ENCODE results near the gene CNR2.
"Not testable (repeated sequence)": the region's sequence is repeated elsewhere in the genome, so short reads cannot be mapped to it uniquely, and the experiment has no call there.

CNR2 gene

DNA sequence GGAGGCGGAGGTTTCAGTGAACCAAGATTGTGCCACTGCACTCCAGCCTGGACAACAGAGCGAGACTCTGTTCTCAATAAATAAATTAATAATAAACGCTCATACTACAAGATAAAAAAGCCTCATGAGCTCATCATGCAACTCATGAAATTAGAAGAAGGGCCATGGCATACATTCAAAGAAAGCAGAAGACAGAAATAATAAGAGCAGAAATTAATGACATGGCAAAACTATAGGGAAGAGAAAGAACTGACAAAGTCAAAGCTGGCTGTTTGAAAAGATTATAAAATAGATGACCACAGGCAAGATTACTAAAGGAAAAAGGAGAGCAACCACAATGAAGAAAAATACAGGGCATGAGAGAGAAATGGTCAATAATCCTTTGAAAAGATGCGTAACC lies 30.4 kb downstream of the CNR2 start:
- DNase-seq, result no peak

DNA sequence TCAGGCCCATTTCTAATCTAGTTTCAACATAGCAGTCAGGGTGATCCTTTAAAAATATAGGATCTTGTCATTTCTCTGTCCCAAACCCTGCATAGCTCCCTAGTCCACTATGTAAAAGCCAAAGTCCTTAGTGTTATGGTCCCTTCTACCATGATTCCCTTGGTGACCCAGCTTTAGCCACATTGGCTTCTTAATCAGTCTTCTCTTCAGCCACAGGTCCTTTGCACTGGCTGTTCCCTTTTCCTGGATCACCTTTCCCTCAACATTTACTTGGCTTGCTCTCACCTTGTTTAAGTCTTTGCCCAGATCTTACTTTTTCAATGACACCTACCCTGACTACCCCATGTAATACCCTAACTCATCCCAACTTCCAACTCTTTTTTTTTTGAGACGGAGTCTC lies 33.4 kb downstream of the CNR2 start:
- no peak for DNase-seq

DNA sequence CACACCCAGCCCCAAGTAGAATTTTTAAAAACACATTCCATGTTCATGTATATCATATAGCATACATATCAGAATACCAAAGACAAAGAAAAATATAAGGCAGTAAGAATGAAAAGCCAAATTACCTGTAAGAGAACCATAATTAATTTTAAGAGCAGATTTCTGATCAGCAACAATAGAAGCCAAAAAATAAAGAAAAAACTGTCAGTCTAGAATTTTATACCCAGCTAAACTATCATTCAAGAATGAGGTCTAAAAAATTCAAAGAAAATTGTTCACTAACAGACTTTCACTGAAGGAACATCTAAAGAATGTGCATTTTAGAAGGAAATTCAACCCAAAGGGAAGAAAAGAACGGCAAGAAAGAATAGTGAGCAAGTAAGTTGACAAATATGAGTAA lies 34.5 kb downstream of the CNR2 start:
- DNase-seq, result no peak

DNA sequence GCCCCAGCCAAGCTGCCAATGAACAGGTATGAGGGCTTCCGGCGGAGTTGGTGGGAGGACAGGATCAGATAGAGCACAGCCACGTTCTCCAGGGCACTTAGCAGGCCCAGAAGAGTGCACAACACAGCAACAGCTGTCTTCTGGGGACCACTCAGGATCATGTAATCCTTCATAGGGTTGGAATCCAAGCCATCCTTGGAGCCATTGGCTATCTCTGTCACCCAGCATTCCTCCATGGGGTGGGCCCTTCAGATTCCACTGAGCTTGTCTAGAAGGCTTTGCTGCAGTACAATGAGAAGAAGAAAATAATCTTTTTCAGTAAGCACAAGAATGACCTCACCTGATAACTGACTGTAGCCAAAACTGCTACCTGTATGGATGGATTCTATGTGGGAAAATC lies 37.8 kb downstream of the CNR2 start:
- no peak for DNase-seq

DNA sequence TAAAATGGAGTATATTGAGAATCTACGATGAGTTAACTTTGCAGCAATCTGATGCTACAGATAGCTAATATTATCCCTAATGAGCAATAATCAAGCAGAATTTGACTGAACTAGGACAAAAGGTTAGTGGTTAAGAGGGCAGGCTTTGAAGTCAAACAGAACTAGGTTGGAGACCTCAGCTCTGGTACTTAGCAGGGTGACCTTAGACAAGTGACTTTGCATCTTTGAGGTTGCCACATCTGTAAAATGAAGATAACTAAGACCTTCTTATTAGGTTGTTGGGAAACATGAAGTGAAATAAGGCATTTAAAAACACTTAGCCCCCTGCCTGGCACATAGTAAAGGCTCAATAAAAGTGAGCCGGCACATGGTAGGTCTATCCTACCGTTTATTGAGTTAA lies 40.7 kb downstream of the CNR2 start:
- no peak for DNase-seq

DNA sequence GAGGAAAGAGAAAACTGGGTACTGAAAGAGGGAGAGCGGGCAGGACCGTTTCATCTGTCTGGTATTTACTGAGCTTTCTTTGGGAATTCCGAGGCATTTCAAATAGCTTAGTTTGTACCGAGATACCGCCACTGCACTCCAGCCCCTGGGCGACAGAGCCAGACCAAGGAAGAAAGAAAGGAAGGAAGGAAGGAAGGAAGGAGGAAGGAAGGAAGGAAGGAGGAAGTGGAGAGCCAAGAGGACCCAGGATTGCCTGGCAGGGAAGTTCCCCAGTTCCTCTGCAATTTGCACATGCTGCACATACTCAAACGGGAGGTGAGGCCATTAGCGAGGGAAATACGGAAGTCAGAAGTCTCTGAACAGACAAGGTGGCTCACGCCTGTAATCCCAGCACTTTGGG lies 44.1 kb downstream of the CNR2 start:
- no peak for DNase-seq

DNA sequence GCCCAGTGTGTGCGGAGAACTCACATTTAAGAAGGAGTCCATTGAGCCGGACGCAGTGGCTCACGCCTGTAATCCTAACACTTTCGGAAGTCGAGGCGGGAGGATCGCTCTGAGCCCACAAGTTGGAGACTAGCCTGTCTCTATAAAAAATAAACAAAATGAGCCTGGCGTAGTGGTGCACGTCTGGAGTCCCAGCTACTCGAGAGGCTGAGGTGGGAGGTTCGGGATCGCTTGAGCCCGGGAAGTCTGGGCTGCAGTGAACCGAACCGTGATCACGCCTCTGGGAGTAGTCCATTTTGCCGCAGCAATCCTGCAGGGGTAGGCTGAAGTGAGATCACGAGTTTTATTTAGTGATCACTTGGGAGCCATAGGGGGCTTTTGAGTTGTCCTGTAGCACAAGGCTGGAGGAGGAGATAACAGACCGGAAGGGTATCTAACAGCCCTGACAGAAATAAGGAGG lies 44.6 kb downstream of the CNR2 start:
- DNase-seq, result no peak

DNA sequence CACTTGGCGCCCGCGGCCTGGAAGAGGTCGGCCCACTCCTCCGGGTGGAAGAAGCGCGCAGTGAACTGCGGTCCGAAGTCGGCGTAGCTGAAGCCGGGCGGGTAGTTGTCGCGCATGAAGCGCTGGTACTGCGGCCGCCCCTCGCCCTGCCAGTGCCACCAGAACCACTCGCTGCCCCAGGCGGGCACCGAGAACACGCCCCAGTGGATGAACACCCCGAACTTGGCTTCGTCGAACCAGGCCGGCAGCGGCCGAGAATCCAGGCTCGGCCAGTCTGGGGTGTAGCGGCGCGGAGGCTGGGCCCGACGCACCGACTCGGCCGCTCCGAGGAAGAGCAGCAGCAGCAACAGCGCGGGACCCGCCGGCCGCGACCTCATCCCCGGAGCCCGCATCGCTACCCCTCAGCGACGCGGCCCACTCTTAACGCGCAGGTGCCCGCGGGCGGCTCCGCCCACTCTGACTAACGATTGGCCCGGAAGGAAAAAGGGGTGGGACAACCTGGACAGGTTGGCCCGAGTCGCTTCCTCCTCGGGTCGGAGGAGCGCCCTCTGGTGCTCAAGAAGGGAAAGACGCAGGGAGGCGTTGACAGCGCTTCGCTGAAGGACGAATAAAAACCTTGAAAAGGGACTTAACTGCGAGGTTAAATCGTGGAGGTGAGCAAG lies 45.1 kb downstream of the CNR2 start, which contains the start of gene FUCA1:
Gene FUCA1 (minus strand): TSS at position 396 of the 662 bp plus-strand sequence. CDS start 4 bp downstream, at position 392.
- DNase-seq, result peak; percentile 95

DNA sequence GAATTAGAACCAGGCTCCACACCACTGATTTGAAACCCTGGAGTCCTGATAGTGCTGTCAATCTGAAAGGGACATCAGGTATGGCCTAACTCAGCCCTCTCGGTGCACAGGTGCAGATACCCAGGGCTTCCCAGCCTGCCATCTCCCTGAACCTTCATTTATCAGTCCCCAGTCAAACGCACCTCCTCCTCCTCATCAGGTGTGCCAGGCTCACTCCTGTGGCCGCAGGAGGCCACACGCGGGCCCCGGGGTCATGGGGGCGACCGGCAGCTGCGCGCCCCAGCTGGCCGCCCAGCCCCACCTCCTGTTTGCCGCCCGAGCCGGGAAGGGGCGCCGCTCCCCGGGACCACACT lies 45.6 kb downstream of the CNR2 start:
- no peak for DNase-seq

DNA sequence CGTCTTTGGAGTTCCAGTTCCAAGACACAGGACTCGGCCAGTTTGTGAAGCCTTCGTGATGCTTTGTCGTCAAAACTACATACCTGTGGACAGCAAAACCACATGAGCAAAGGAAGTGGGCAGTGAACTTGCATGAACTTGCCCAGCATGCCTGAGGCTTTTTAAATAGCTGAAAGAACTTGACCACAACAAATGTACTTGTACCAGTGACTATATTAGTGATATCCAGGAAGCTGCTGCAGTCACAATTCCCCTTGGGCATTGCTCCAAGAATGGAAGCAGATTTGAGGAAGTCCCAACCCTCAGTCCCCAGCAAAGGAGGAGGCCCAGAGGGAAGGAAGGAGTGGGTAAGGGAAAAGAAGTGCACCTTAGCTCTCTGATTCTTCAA lies 47.6 kb downstream of the CNR2 start:
- DNase-seq, result no peak

DNA sequence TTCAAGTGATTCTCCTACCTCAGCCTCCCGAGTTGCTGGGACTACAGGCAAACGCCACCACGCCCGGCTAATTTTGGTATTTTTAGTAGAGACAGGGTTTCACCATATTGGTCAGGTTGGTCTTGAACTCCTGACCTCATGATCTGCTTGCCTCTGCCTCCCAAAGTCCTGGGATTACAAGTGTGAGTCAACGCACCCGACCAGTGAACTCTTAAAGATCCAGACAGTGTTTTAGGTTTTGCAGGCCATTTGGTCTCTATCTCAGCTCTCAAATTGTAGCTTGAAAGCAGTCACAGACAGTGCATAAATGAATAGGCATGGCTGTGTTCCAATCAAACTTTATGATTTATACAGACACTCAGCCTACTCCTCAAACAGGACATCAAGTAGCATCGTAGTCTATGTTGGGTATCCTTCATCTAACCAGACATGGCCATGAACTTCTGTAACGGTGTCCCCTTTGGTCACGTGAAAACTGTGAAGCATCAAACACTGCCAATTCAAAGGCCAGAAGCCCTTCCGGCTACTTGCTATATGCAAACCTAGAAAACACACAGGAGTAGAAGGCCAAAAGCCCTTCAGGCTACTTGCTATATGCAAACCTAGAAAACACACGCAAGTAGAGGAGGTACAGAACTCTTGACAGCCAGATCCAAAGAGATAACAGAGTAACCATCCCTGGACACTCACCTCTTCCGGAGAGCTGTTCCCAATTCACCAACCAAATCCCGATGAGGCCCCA lies 48.2 kb downstream of the CNR2 start:
- no peak for DNase-seq

DNA sequence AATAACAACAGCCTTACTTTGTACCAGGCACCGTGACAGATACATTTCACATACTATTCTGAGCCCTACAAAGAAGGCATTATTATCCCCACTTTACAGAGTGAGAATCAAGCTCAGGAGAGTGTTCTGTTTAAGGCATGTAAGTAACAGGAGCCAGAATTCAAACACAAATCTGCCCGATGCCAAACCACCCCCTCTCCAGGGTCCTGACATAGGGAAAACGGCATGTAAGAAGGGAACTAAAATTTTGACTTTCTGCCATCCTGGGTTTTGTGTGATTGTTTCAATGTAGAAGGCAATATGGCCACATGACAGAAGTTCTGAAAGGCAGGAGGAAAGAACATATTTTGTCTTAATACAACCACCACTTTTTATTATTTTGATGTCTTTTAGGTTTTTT lies 50.5 kb downstream of the CNR2 start:
- DNase-seq, result no peak

DNA sequence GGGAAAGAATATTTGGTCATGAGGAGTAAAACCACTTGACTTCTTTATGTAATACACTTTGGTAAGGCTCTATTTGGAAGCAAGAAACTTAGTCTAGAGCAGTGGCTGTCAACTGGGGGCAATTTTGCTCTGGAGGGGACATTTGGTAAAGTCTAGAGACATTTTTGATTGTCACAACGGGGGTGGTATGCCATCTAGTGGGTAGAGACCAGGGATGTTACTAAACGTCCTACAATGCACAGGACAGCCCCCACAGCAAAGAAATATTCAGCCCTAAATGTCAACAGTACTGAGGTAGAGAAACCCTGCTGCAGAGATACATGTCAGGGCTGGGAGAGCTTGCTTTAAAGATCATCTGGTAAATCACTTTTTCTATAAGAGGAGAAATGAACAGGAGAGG lies 58.6 kb downstream of the CNR2 start:
- peak; percentile 18 for DNase-seq

DNA sequence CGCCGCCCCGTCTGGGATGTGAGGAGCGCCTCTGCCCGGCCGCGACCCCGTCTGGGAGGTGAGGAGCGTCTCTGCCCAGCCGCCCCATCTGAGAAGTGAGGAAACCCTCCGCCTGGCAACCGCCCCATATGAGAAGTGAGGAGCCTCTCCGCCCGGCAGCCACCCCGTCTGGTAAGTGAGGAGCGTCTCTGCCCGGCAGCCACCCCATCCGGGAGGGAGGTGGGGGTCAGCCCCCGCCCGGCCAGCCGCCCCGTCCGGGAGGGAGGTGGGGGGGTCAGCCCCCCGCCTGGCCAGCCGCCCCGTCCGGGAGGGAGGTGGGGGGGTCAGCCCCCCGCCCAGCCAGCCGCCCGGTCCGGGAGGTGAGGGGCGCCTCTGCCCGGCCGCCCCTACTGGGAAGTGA lies 60.0 kb downstream of the CNR2 start:
- not testable (repeated sequence) for DNase-seq

DNA sequence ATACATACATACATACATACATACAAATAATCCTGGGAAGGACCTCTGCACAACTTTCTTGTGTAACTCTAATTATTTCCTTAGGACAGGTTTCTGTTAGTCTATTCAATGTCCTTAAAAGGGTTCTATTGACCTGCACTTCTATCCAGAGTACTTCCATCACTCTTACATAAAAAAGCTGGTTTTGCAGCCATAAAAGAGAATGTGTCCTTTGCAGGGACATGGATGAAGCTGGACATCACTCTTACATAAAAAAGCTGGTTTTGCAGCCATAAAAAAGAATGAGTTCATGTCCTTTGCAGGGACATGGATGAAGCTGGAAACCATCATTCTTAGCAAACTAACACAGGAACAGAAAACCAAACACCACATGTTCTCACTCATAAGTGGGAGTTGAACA lies 61.8 kb downstream of the CNR2 start:
- not testable (repeated sequence) for DNase-seq

DNA sequence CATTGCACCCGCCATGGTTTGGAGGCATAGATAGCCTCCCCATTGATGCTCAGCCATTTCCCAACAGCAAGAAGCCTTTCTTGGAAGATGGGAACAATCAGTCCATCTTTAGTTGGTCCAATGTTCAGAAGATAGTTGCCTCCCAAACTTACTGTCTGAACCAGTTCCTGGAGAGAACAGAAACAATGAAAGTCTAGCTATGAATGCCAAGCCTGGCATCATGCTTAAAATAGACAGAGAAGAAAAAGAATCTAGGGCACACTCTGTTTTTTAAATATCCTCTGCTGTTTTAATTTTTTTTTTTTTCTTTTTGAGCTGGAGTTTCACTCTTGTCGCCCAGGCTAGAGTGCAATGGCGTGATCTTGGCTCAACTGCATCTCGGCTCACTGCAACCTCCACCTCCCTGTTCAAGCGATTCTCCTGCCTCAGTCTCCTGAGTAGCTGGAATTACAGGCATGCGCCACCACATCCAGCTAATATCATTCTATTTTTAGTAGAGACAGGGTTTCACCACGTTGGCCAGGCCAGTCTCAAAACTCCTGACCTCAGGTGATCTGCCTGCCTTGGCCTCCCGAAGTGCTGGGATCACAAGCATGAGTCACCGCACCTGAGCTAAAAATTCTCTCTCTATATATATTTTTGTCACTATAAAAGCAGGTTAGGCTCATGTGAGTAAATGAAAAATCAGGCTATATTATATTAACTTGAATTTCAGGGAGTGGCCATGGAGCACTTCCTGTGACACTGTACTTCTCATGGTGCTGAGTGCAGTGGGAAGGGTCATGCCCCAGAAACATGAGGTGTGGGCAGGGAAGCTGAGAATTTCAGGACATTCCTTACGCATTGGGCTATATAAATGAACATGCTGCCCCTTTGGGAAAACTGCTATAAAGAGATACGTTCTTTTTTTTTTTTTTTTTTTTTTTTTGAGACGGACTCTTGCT lies 64.2 kb downstream of the CNR2 start:
- DNase-seq, result no peak

DNA sequence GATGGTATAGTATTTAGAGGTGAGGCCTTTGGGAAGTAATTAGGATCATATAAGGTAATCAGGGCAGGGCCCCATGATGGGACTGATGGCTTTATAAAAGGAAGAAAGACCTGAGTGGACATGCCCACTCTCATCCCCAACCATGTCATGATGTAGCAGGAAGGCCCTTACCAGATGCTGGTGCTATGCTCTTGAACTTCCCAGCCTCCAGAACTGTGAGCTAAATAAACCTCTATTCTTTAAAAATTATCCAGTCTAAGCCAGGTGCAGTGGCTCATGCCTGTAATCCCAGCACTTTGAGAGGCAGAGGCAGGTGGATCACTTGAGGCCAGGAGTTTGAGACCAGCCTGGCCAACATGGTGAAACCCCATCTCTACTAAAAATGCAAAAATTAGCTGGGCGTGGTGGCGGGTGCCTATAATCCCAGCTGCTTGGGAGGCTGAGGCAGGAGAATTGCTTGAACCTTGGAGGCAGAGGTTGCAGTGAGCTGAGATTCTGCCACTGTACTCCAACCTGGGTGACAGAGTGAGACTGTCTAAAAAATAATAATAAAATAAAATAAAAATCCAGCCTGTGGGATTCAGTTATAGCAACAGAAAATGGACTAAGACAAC lies 65.6 kb downstream of the CNR2 start:
- DNase-seq, result not testable (repeated sequence)

DNA sequence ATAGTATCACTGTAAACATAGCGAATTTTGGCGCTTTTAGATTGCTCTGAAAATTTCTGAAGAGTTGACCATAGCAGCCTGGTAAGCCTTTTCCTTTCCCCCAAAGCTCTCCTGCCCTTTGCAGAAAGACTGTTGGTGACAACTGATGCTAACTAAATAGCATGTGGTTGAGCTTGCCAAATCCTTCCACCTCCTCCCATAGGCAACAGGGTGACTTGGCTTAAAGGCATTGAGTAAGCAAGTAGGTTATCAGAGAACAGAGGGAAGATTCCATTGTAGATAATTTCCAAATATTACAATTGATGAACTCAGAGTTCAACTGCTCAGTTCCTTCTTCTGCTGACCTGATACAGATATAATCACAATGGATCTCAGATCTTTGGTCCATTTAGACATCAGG lies 68.0 kb downstream of the CNR2 start:
- DNase-seq, result no peak

DNA sequence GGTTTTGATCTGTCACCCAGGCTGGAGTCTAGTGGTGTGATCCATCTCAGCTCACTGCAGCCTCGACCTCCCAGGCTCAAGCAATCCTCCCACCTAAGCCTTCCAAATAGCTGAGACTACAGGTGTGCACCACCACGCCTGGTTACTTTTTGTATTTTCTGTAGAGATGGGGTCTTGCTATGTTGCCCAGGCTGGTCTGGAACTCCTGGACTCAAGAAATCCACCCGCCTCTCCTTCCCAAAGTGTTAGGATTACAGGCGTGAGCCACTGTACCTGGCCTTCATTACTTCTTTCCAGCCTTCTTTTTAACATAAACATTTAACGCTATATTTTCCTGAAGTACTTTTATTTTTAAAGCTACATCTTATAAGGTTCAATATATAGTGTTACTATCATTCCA lies 69.5 kb downstream of the CNR2 start:
- DNase-seq, result no peak

DNA sequence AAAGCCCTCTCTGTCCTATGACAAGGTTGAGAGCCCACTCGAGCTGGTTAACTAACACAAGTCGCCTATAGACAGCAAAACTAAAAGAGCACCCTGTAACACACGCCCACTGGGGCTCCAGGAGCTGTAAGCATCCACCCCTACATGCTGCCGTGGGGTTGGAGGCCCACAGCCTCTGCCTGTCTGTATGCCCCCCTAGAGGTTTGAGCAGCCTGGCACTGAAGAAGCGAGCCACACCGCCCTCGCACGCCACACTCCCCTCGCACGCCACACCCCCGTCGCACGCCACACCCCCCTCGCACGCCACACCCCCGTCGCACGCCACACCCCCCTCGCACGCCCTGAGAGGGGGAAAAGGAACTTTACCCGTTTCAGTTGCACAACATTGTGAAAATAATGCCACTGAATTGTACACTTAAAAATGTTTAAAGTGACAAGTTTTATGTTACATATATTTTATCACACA lies 74.7 kb downstream of the CNR2 start:
- peak; percentile 76 for DNase-seq

DNA sequence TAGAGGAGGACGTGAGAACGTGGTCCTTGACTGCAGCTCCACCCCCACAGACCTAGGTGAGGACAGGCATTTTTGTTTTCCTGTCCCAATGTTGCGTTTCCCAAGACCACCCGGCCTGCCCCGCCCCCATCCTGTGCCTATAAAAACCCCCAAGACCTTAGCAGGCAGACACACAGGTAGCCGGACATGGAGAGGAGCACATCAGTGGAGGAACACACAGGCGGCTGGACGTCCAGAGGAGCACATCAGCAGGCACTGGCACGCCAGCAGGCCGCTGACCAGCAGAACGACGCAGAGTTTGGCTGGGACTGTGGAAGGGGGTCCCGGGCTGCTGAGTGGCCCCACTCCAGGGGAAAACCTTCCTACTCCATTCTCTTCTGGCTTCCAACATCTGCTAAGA lies 75.3 kb downstream of the CNR2 start:
- no peak for DNase-seq

DNA sequence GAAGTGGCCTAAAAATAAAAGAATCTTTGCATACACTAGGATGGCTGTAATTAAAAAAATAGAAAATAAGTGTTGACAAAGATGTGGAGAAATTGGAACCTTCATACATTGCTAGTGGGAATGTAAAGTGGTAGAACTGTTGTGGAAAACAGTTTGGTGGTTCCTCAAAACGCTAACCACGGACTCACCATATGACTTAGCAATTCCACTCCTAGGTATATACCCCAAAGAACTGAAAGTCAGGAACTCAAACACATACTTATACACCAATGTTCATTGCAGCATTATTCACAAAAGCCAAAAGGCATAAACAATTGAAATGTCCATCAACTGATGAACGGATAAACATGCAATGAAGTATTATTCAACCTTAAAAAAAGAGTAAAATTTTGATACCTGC lies 77.1 kb downstream of the CNR2 start:
- no peak for DNase-seq

DNA sequence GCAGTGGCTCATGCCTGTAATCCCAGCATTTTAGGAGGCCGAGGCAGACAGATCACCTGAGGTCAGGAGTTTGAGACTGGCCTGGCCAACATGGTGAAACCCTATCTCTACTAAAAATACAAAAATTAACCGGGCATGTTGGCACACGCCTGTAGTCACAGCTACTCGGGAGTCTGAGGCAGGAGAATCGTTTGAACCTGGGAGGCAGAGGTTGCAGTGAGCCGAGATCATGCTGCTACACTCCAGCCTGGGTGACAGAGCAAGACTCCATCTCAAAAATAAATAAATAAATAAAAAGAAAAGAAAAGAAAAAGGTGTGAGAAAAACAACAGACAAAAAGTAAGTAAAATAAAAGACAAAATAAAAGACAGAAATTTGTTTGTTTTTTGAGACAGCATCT lies 79.0 kb downstream of the CNR2 start:
- DNase-seq, result not testable (repeated sequence)
